HG02759 (cell line): ENCODE measurements around the gene SCYGR7.
"Not testable (repeated sequence)": the region's sequence is repeated elsewhere in the genome, so short reads cannot be mapped to it uniquely, and the experiment has no call there.

Source experiments
- ATAC-seq: cut with Tn5 transposase; IDR thresholded peaks from one replicate; pipeline ENCODE4 v1.9.1; 2021; ENCODE audit warnings: mild to moderate bottlenecking, moderate library complexity; ENCODE audit not compliant: unreplicated experiment

Gene SCYGR7, protein sequence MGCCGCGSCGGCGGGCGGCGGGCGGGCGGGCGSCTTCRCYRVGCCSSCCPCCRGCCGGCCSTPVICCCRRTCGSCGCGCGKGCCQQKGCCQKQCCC

GRCh38 chr2:227728035-227728434 is at the start of gene SCYGR7:
TSS of gene SCYGR7 (plus strand) at chr2:227728335. CDS start at chr2:227728335, 0 bp downstream.
- no peak for ATAC-seq

DNA sequence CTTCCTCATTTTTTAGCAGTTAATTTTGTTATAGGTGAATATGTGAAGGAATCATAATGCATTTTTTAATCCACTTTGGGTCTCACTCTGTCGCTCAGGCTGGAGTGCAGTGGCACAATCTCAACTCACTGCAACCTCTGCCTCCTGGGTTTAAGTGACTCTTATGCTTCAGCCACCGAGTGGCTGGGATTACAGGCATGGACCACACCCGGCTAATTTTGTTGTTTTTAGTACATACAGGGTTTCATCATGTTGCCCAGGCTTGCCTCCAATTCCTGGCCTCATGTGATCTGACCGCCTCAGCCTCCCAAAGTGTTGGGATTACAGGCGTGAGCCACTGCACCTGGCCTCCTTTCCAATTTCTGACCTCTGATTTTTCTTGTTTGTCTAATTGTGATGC is 43.9 kb upstream of the SCYGR7 start:
- ATAC-seq, result no peak

DNA sequence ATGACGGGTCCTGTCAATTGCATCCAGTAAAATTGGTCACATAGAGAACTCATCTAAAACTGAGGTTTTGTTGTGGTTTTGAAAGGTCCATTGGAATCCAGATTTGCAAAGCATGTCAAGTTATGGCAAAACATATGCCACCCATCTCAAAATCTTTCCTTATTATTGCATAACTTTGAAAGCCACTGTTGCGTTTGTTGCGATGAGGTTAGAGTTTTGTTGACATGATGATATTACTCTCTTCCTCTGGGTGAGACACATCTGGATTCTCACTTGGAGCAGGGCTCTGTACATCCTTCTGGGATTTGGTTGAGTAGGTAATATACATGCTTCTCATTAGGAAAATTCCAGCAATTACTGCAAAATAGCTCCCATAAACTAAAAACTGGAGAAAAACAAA is 40.9 kb upstream of the SCYGR7 start:
- no peak for ATAC-seq

GRCh38 chr2:227696990-227697679 is 31.0 kb upstream of the SCYGR7 start:
- no peak for ATAC-seq

GRCh38 chr2:227701556-227701955 is 26.6 kb upstream of the SCYGR7 start:
- ATAC-seq, result no peak

- no peak for ATAC-seq
These were observed 24.8 kb upstream of the SCYGR7 start for GRCh38 chr2:227703280-227703732.

DNA sequence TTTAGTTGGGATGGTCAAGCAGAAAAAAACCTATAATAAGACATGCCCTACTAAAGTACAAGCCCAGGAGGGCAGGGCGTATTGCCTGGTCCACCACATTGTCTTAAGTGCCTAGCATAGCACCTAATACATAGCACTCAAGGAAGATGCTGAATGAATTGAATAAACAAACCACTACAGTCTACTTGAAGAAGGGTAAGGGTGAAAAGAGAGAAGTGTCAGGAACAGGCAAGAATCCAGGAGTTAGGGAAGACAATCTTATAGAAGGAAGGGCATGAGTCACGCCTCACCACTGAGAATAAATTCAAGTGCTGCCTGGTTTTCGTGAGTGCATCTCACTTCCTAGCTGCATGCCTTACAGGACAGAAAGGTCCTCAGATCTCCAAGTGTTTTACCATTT is 24.2 kb upstream of the SCYGR7 start:
- no peak for ATAC-seq

- ATAC-seq, result no peak
These were observed 21.3 kb upstream of the SCYGR7 start for GRCh38 chr2:227706859-227707258.

DNA sequence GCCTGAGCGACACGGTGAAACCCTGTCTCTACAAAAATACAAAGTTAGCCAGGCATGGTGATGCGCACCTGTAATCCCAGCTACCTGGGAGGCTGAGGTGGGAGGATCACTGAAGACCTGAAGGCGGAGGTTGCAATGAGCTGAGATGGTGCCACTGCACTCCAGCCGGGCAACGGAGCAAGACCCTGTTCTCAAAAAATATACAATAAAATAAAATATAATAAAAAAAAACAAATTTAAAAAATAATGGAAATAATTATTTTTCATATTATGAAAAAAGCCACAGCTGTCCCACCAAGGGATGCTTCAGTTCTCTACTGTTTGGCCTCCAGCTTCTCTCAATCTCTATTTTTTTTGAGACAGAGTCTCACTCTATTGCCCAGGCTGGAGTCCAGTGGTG is 20.7 kb upstream of the SCYGR7 start:
- no peak for ATAC-seq

- no peak for ATAC-seq
These were observed 17.1 kb upstream of the SCYGR7 start for GRCh38 chr2:227710986-227711385.

DNA sequence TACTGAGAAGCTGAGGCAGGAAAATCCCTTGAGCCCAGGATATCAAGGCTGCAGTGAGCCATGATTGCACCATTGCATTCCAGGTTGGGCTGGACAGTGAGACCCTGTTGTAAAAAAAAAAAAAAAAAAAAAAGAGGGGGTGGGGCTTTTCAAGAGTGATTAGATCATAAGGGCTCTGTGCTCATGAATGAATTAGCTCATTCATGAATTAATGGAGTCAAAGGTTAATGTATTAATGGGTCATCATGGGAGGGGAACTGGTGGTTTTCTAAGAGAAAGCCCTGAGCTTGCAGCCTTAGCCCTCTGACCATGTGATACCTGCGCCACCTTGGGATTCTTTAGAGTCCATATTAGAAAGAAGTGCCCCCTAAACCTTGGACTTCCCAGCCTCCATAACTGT is 14.8 kb upstream of the SCYGR7 start:
- no peak for ATAC-seq

DNA sequence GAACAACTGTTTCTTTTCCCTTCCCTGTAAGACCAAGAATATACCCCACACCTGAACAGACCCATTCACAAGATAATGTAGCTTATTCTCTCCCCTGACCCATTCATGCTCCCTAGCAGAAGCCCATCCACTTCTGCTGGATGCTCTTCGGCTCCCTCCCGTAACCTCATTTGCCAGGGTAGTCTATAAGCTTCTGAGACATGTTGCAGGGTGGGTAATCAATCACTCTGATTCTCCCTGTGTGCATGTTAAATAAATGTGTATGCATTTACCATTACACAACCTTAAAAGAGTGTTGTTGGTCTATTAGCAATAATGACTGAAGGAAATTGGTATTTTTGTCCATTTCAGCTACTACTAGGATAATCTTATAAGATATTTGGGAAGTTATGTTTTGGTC is 11.6 kb upstream of the SCYGR7 start:
- ATAC-seq, result no peak

DNA sequence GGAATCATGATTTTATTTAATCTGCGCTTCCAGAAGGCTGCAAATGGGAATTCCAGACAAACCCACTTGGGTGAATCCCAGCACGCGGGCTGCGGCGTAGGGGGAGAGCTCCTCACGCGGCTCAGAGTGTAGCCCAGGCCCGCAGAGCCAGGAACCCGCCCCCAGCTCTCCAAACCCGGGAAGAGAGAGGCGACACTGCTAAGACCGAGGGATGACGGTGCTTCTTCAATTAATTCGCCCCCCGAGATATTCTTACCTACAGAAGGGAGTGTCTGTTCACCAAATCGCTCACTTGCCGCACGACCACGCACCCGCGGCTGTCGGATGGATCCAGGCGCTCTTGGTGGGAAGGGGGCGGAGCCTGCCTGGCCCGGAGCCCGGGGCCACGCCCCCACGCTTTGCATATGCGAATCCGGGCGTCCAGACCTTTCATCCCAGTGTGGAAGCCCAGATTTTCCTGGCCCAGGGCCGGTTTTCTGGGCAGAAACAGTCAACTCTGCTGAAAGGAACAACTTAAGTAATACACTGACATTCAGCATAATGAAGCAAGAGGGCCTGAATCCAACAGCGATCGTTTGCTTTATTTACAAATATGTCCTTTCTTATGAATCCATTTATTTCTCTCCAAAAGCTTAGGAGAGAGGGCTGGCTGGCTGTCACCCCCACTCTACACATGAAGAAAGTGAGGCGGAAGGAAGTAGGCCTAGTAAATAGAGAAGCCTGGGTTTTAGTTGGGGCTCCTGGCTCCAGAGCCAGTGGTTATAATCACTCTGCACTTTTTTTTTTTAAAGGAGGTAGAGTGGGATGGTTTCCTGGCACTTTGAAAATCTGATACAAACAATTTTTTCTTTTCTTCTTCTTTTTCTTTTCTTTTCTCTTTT is 10.2 kb upstream of the SCYGR7 start, which contains the start of gene SLC19A3:
Gene SLC19A3, minus strand, starts transcription at position 342 of the 881 bp plus-strand sequence. CDS start 15,710 bp downstream, outside the sequence.
- ATAC-seq, result no peak

DNA sequence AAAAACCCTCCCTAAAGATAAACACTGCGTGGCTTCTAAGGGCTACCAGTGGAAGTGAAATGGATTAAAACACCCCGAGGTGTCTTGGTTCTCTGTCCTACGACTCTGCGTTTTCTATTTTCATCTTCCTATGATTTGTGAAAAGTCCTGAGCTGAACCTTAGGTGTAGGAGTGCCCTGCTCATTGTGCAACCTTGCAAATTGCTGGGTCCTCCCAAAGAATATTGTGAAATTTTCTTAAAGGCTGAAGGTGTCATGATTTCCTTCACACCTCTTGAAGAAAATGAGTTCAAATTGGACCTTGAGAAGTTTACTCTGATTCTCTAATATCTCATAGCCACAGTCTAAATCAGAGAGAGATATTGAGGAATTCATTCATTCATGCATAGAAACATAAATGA is 8.5 kb upstream of the SCYGR7 start:
- ATAC-seq, result no peak

- ATAC-seq, result no peak
These were observed 7.5 kb upstream of the SCYGR7 start for GRCh38 chr2:227720680-227721079.

DNA sequence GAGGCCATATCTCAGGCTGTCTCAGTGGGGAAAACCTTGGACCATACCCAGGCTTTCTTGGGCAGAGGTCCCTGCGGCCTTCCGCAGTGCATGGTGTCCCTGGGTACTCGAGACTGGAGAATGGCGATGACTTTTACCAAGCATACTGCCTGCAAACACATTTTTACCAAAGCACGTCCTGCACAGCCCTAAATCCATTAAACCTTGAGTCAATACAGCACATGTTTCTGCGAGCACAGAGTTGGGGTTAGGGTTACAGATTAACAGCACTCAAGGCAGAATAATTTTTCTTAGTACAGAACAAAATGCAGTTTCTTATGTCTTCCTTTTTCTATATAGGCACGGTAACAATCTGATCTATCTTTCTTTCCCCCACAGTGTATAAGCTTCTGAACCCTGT is 5.3 kb upstream of the SCYGR7 start:
- not testable (repeated sequence) for ATAC-seq

DNA sequence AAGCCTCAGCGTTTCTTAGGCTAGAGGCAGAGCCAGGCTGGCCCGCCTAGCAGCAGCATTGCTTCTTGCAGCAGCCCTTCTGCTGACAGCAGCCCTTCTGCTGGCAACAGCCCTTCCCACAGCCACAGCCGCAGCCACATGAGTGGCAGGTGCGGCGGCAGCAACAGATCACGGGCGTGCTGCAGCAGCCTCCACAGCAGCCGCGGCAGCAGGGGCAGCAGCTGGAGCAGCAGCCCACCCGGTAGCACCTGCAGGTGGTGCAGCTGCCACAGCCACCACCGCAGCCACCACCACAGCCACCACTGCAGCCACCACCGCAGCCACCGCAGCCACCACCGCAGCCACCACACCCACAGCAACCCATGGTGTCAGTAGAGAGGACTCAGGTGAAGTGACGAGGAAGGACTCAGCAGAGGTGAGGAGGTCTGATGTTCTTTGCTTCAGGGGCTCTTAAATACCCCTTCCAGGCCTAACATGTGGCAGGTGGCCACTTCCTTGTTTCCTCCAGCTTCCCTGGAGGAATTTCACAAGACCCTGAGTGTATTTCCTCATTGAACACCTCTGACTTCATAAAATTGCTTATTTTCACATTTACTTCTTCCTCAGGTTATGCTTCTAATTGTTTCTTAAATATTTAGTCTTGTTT is 3.6 kb upstream of the SCYGR7 start, which contains the start of gene SCYGR6:
Gene SCYGR6, minus strand, starts transcription at position 364 of the 646 bp plus-strand sequence. Its CDS starts 0 bp downstream, at position 364.
- ATAC-seq, result no peak

- no peak for ATAC-seq
These were observed 11.2 kb downstream of the SCYGR7 start for GRCh38 chr2:227739351-227739750.

GRCh38 chr2:227740705-227741104 is 12.6 kb downstream of the SCYGR7 start:
- ATAC-seq, result not testable (repeated sequence)

GRCh38 chr2:227745594-227745993 is 17.5 kb downstream of the SCYGR7 start, which contains the start of gene SCYGR8:
TSS of gene SCYGR8 (plus strand) at chr2:227745894. CDS start at chr2:227745894, 0 bp downstream.
- ATAC-seq, result no peak

- ATAC-seq, result no peak
These were observed 19.9 kb downstream of the SCYGR7 start for GRCh38 chr2:227748079-227748478.
